OCI-LY7 (cell line): ENCODE results near the gene FXYD2. TPM values are rescaled to one million over a fixed set of nuclear protein-coding genes. Genes with fewer than 3 reads are reported as not detected.

Experiments used
- BruUV-seq: library from RNA; stranded (reverse); fragments of 400-500 nt; replicated peaks from 2 replicates; lab custom pipeline; 2021; lab: Mats Ljungman, UMichigan
- CTCF ChIA-PET: fragments of 300-600 bp; sonication (Branson Sonifier 250); formaldehyde crosslinking; loops from one replicate; lab custom pipeline; 2022; ENCODE audit warnings: antibody characterized with exemption; ENCODE audit not compliant: unreplicated experiment; lab: Charles Lee
- POLR2A ChIA-PET: fragments of 300-600 bp; sonication (Branson Sonifier 250); formaldehyde crosslinking; loops from one replicate; lab custom pipeline; 2022; ENCODE audit warnings: antibody characterized with exemption; lab: Charles Lee
- DNase-seq: peaks from one replicate; pipeline ENCODE4 v3.0.0-alpha.2; 2015; ENCODE audit warnings: low spot score
- H2AFZ ChIP-seq: fragments of 200-600 bp; sonication (generic), shearing (Covaris generic); 2 replicates; pipeline ENCODE4 v1.6.1; 2014; ENCODE audit warnings: mild to moderate bottlenecking, antibody characterized with exemption, low read length, moderate library complexity
- H3K27ac ChIP-seq: fragments of 200-600 bp; sonication (generic); 2 replicates; pipeline ENCODE4 v1.5.1; 2014; ENCODE audit warnings: mixed run types, low read depth, mild to moderate bottlenecking, moderate library complexity, low read length, inconsistent platforms; ENCODE audit not compliant: poor library complexity, severe bottlenecking
- H3K36me3 ChIP-seq: fragments of 200-600 bp; sonication (generic); 2 replicates; pipeline ENCODE4 v1.6.1; 2014; ENCODE audit warnings: mild to moderate bottlenecking, antibody characterized with exemption, low read length, moderate library complexity, mixed read lengths; ENCODE audit not compliant: insufficient read depth
- H3K4me1 ChIP-seq: fragments of 200-600 bp; sonication (generic); 2 replicates; pipeline ENCODE4 v1.5.1; 2014; ENCODE audit warnings: mild to moderate bottlenecking, low read length; ENCODE audit not compliant: insufficient read depth, poor library complexity, severe bottlenecking
- H3K4me2 ChIP-seq: fragments of 200-600 bp; sonication (generic); 2 replicates; pipeline ENCODE4 v1.6.1; 2014; ENCODE audit warnings: mild to moderate bottlenecking, low read length
- H3K4me3 ChIP-seq: fragments of 200-600 bp; sonication (generic); 2 replicates; pipeline ENCODE4 v1.5.1; 2014; ENCODE audit warnings: mild to moderate bottlenecking, low read depth, low read length; ENCODE audit not compliant: poor library complexity, severe bottlenecking
- H3K79me2 ChIP-seq: fragments of 200-600 bp; sonication (generic); 2 replicates; pipeline ENCODE4 v1.6.1; 2016; ENCODE audit warnings: low read depth, mild to moderate bottlenecking, low read length, moderate library complexity, mixed read lengths; ENCODE audit not compliant: insufficient read depth
- H3K9me2 ChIP-seq: fragments of 200-600 bp; sonication (generic); 2 replicates; pipeline ENCODE4 v1.6.1; 2016; ENCODE audit warnings: mild to moderate bottlenecking, low read length, mixed read lengths; ENCODE audit not compliant: insufficient read depth
- H3K9me3 ChIP-seq: fragments of 200-600 bp; sonication (generic); 2 replicates; pipeline ENCODE4 v1.6.1; 2014; ENCODE audit warnings: mild to moderate bottlenecking, mixed run types, low read length, mixed read lengths
- H4K20me1 ChIP-seq: fragments of 200-600 bp; sonication (generic); 2 replicates; pipeline ENCODE4 v1.6.1; 2014; ENCODE audit warnings: mild to moderate bottlenecking, antibody characterized with exemption, low read length, moderate library complexity, mixed read lengths; ENCODE audit not compliant: insufficient read depth
- EZH2phosphoT487 ChIP-seq: fragments of 200-600 bp; sonication (generic); IDR thresholded peaks from 2 replicates; pipeline ENCODE4 v1.6.1; 2018; ENCODE audit warnings: low read depth, borderline replicate concordance, mild to moderate bottlenecking, mixed run types, antibody characterized with exemption, low read length, moderate library complexity, mixed read lengths
- intact Hi-C: fragments of 100-400 bp; cut with micrococcal nuclease; formaldehyde crosslinking; loops from one replicate; pipeline ENCODE4 v1.10.0; 2022; ENCODE audit not compliant: unreplicated experiment
- total RNA-seq, 2 experiments: library from RNA; depleted of rRNA in 1 of 2; stranded (reverse); fragments of >200 nt in 1 of 2; shearing (Covaris generic) in 1 of 2; gene quantifications; 2 replicates each; pipeline ENCODE4 v1.2.3, GENCODE V29; 2014 to 2022
- TF ChIP-seq, protein P1 (sequence below): fragments of 200-600 bp; sonication (generic); conservative IDR thresholded peaks from 2 replicates; pipeline ENCODE4 v1.5.1; 2014; ENCODE audit warnings: mild to moderate bottlenecking, antibody characterized with exemption, low read length, moderate library complexity, mixed read lengths

FXYD2 gene
- total RNA-seq, 2 experiments from 2014 or later: not detected

DNA sequence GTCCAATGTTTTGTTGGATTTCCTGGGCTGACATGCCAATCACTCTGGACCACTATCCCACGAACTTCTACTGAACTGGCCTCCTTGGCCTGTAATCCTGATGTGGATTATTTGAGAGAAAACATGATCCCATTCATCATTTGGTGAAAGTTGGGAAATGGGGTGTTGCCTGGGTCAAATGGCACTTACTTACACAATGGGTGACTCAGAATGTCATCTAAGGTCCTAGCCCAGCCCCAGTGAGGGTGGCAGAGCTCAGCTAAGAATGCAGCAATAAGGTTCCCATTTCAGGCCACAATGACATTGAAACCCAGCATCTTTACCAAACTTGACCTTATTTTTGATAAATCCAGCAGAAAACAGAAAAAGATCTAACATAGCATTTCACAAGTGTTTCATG lies 19.5 kb downstream of the FXYD2 start:
- Histone ChIP-seq H3K4me2 (no peak overlapping the region), H3K4me3 (no peak overlapping the region), H3K9me2 (no peaks in the 10 kb centered on the region), H3K36me3 (no peaks in the 10 kb centered on the region), H2AFZ (no peak overlapping the region), H3K27ac (no peak overlapping the region), H3K4me1 (no peaks in the 10 kb centered on the region), H4K20me1 (no peaks in the 10 kb centered on the region), H3K79me2 (no peaks in the 10 kb centered on the region), H3K9me3 (no peaks in the 10 kb centered on the region)
- ChIA-PET POLR2A (no interaction called here), CTCF (no interaction called here)
- no peak for DNase-seq
- TF ChIP-seq, protein P1, sequence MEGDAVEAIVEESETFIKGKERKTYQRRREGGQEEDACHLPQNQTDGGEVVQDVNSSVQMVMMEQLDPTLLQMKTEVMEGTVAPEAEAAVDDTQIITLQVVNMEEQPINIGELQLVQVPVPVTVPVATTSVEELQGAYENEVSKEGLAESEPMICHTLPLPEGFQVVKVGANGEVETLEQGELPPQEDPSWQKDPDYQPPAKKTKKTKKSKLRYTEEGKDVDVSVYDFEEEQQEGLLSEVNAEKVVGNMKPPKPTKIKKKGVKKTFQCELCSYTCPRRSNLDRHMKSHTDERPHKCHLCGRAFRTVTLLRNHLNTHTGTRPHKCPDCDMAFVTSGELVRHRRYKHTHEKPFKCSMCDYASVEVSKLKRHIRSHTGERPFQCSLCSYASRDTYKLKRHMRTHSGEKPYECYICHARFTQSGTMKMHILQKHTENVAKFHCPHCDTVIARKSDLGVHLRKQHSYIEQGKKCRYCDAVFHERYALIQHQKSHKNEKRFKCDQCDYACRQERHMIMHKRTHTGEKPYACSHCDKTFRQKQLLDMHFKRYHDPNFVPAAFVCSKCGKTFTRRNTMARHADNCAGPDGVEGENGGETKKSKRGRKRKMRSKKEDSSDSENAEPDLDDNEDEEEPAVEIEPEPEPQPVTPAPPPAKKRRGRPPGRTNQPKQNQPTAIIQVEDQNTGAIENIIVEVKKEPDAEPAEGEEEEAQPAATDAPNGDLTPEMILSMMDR: no peak
- no peak for TF ChIP-seq EZH2phosphoT487
- no TSS peak for BruUV-seq
- intact Hi-C loops: no loop called here

DNA sequence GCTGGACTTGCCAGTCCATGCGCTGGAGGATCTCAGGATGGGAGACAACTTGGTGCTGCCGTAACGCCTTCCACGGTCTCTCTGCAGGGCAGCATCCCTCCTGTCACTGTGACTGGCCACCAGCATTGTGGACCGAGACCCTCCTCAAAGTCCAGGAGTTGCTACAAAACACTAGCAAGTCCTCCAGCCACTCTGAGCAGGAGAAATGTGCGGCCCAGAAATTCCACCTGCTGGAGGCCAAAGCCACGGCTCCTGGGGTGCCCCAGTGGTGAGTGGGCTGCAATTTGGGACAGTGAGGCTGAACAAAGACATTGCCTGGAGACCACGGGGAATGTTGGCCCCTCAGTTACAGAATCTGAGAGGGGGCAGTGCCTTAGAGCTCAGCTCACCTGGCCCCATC lies 20.6 kb downstream of the FXYD2 start:
- intact Hi-C loops: no loop called here
- H3K4me2 ChIP-seq: no peak overlapping the region
- no peaks in the 10 kb centered on the region for H3K4me1 ChIP-seq
- no peaks in the 10 kb centered on the region for H3K79me2 ChIP-seq
- H3K36me3 ChIP-seq: no peaks in the 10 kb centered on the region
- no peaks in the 10 kb centered on the region for H3K9me3 ChIP-seq
- TF ChIP-seq, protein P1: no peak
- no peak for TF ChIP-seq EZH2phosphoT487
- no peak overlapping the region for H3K27ac ChIP-seq
- H3K4me3 ChIP-seq: no peak overlapping the region
- BruUV-seq: no TSS peak
- POLR2A ChIA-PET: no interaction called here
- no peak for DNase-seq
- CTCF ChIA-PET: no interaction called here
- no peaks in the 10 kb centered on the region for H3K9me2 ChIP-seq
- no peaks in the 10 kb centered on the region for H4K20me1 ChIP-seq
- no peak overlapping the region for H2AFZ ChIP-seq

DNA sequence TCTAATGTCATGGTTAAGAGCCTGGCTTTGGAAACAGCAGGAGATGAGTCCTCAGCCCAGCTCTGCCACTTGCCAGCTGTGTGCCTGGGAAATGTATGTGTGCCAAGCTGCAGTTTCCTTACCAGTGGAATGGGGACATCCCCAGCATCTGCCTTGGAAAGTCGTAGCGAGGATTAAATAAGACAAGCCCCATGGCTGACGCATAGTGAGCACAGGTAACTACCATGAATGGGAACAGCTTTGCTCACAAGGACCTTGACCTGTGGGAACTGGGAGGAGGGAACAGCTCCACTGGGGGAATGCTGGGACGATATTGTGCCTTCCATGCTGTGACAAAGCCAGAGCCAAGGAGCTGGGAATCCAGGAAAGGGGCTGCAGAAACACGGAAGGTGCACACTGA lies 24.9 kb downstream of the FXYD2 start:
- H2AFZ ChIP-seq: no peak overlapping the region
- intact Hi-C loops: no loop called here
- no TSS peak for BruUV-seq
- H3K4me2 ChIP-seq: no peak overlapping the region
- H3K27ac ChIP-seq: no peak overlapping the region
- TF ChIP-seq EZH2phosphoT487: no peak
- TF ChIP-seq, protein P1: no peak
- H3K4me3 ChIP-seq: no peak overlapping the region
- H3K9me2 ChIP-seq: no peaks in the 10 kb centered on the region
- H3K36me3 ChIP-seq: no peaks in the 10 kb centered on the region
- H3K79me2 ChIP-seq: no peaks in the 10 kb centered on the region
- ChIA-PET CTCF (no interaction called here), POLR2A (interaction anchor here (0.6 kb wide), 1 partner anchor 653 kb away, joined by 3 read pairs; no protein-coding TSS in a partner anchor)
- DNase-seq: no peak
- H3K9me3 ChIP-seq: no peaks in the 10 kb centered on the region
- no peaks in the 10 kb centered on the region for H4K20me1 ChIP-seq
- no peaks in the 10 kb centered on the region for H3K4me1 ChIP-seq
